BJ (cell line): ENCODE results near the gene OBSCN. TPM values are rescaled to one million over a fixed set of nuclear protein-coding genes. Genes with fewer than 3 reads are reported as not detected.

Experiments used
- CTCF ChIA-PET: fragments of 350-600 bp; formaldehyde crosslinking; extraction: SDS; loops from one replicate; lab custom pipeline; 2021; ENCODE audit warnings: antibody characterized with exemption, inconsistent platforms; lab: Yijun Ruan, JAX
- POLR2A ChIA-PET: fragments of 300-600 bp; sonication (Branson Sonifier 250); formaldehyde crosslinking; extraction: SDS; loops from one replicate; lab custom pipeline; 2021; ENCODE audit warnings: antibody characterized with exemption; lab: Charles Lee
- DNase-seq: peaks from one replicate; pipeline ENCODE4 v3.0.0-alpha.2; 2011; ENCODE audit warnings: low read depth
- H3K27me3 ChIP-seq: 2 replicates; pipeline ENCODE4 v1.6.0; 2011; ENCODE audit warnings: low read length; ENCODE audit not compliant: control insufficient read depth, insufficient read depth
- H3K36me3 ChIP-seq: 2 replicates; pipeline ENCODE4 v1.5.1; 2011; ENCODE audit warnings: low read length; ENCODE audit not compliant: control insufficient read depth, insufficient read depth
- H3K4me3 ChIP-seq: 2 replicates; pipeline ENCODE4 v1.5.1; 2011; ENCODE audit warnings: low read depth, mild to moderate bottlenecking, control low read depth, low read length
- CTCF ChIP-seq: IDR thresholded peaks from 2 replicates; pipeline ENCODE4 v1.5.1; 2011; ENCODE audit warnings: low read depth, mild to moderate bottlenecking, control low read depth, inconsistent platforms, low read length, moderate library complexity; ENCODE audit not compliant: insufficient read depth
- polyA plus RNA-seq: library from polyadenylated mRNA; depleted of rRNA; stranded (reverse); fragments of >200 nt; gene quantifications from 2 replicates; pipeline ENCODE4 v1.2.3, GENCODE V29; 2011

The OBSCN gene
- polyA plus RNA-seq, 1 experiment, result 2.9 TPM

- POLR2A ChIA-PET, result no interaction called here
- Histone ChIP-seq H3K36me3 (no peaks in the 10 kb centered on the region), H3K27me3 (no peaks in the 10 kb centered on the region), H3K4me3 (no peak overlapping the region)
- no peak for TF ChIP-seq CTCF
- CTCF ChIA-PET, result no interaction called here
- DNase-seq, result no peak
Measured at GRCh38 chr1:228304766-228305395, 97.0 kb downstream of the OBSCN start.

- Histone ChIP-seq H3K27me3 (no peaks in the 10 kb centered on the region), H3K4me3 (no peak overlapping the region), H3K36me3 (no peaks in the 10 kb centered on the region)
- ChIA-PET CTCF (no interaction called here), POLR2A (no interaction called here)
- DNase-seq, result no peak
- no peak for TF ChIP-seq CTCF
Measured at GRCh38 chr1:228305721-228306152, 97.9 kb downstream of the OBSCN start.

GRCh38 chr1:228306275-228307217 lies 98.7 kb downstream of the OBSCN start:
- ChIA-PET POLR2A (no interaction called here), CTCF (no interaction called here)
- H3K36me3 ChIP-seq, result no peaks in the 10 kb centered on the region
- H3K4me3 ChIP-seq, result no peak overlapping the region
- no peaks in the 10 kb centered on the region for H3K27me3 ChIP-seq
- no peak for TF ChIP-seq CTCF
- no peak for DNase-seq

GRCh38 chr1:228307218-228308023 lies 99.6 kb downstream of the OBSCN start:
- Histone ChIP-seq H3K36me3 (no peaks in the 10 kb centered on the region), H3K4me3 (no peak overlapping the region), H3K27me3 (no peaks in the 10 kb centered on the region)
- DNase-seq, result no peak
- ChIA-PET POLR2A (no interaction called here), CTCF (interaction anchor here (0.6 kb wide), 1 partner anchor 10 kb away, joined by 4 read pairs; no protein-coding TSS in a partner anchor)
- no peak for TF ChIP-seq CTCF
